HCT116 (cell line): ENCODE data around the gene EEF2KMT. TPM values are rescaled to one million over a fixed set of nuclear protein-coding genes. Genes with fewer than 3 reads are reported as not detected.

Experiments
- ATAC-seq: fragments of 200-7000 bp; cut with Tn5 transposase; 2 replicates; pipeline ENCODE4 v1.9.1; 2020; ENCODE audit warnings: mild to moderate bottlenecking, moderate library complexity
- BruUV-seq: library from RNA; stranded (reverse); fragments of 400-500 nt; replicated peaks from 2 replicates; lab custom pipeline; 2021; lab: Mats Ljungman, UMichigan
- CTCF ChIA-PET: fragments of 300-600 bp; sonication (Branson Sonifier 250); formaldehyde crosslinking; loops from one replicate; lab custom pipeline; 2021; ENCODE audit warnings: antibody characterized with exemption; lab: Charles Lee
- POLR2A ChIA-PET: fragments of 300-600, 350-600 bp; sonication (Branson Sonifier 250); formaldehyde crosslinking; loops from one replicate; lab custom pipeline; 2021; ENCODE audit warnings: antibody characterized with exemption; lab: Charles Lee
- RAD21 ChIA-PET, 2 experiments: fragments of 300-600 bp; sonication (Branson Sonifier 250); formaldehyde crosslinking; loops; one replicate each; lab custom pipeline; 2023; ENCODE audit warnings: low total read pairs in 2 of 2; ENCODE audit not compliant: uncharacterized antibody in 2 of 2, unreplicated experiment in 2 of 2, low non-redundant PET in 1 of 2; lab: Charles Lee
- DNase-seq: peaks from one replicate; pipeline ENCODE4 v3.0.0-alpha.2; 2010; ENCODE audit warnings: low read depth, low spot score
- H2AFZ ChIP-seq: fragments of 200-600 bp; shearing (Covaris generic), sonication (generic); 2 replicates; pipeline ENCODE4 v1.6.1; 2017; ENCODE audit warnings: low read depth, mixed run types, mixed read lengths, antibody characterized with exemption, low read length; ENCODE audit not compliant: poor library complexity, severe bottlenecking
- H3K27ac ChIP-seq: 2 replicates; pipeline ENCODE4 v1.5.1; 2012; ENCODE audit warnings: low read depth, low read length
- H3K27me3 ChIP-seq: fragments of 200-600 bp; sonication (generic); 2 replicates; pipeline ENCODE4 v1.6.1; 2016; ENCODE audit warnings: mixed run types, low read length, mixed read lengths; ENCODE audit not compliant: insufficient read depth
- H3K36me3 ChIP-seq, 2 experiments: fragments of 200-500 bp in 1 of 2; fragments of 200-600 bp in 1 of 2; sonication (Bioruptor generic) in 1 of 2; sonication (generic) in 1 of 2; 2 replicates each; pipeline versions ENCODE4 v1.5.1 to v1.6.1; 2014 to 2016; ENCODE audit warnings: low read length in 2 of 2, inconsistent platforms in 1 of 2, mixed read lengths in 1 of 2, mixed run types in 1 of 2; ENCODE audit not compliant: insufficient read depth in 2 of 2, control insufficient read depth in 1 of 2
- H3K4me1 ChIP-seq, 2 experiments: fragments of 200-600 bp in 1 of 2; sonication (generic) in 1 of 2; 2 replicates each; pipeline versions ENCODE4 v1.5.1 to v1.6.1; 2012 to 2017; ENCODE audit warnings: low read length in 2 of 2, inconsistent platforms in 1 of 2, mild to moderate bottlenecking in 1 of 2, mixed read lengths in 1 of 2, mixed run types in 1 of 2, moderate library complexity in 1 of 2; ENCODE audit not compliant: insufficient read depth in 2 of 2, control insufficient read depth in 1 of 2
- H3K4me2 ChIP-seq: fragments of 200-600 bp; sonication (generic); 2 replicates; pipeline ENCODE4 v1.6.1; 2017; ENCODE audit warnings: mixed run types, low read length, mixed read lengths
- H3K4me3 ChIP-seq, 2 experiments: fragments of 200-600 bp in 1 of 2; sonication (generic) in 1 of 2; replicated peaks in 1 of 2; 2 replicates each; pipeline ENCODE4 v1.5.1; 2011 to 2016; ENCODE audit warnings: low read length in 2 of 2, control low read depth in 1 of 2, low read depth in 1 of 2, mild to moderate bottlenecking in 1 of 2, mixed read lengths in 1 of 2, mixed run types in 1 of 2
- H3K79me2 ChIP-seq: fragments of 200-600 bp; sonication (generic); 2 replicates; pipeline ENCODE4 v1.6.1; 2017; ENCODE audit warnings: mild to moderate bottlenecking, mixed run types, low read length, moderate library complexity, mixed read lengths; ENCODE audit not compliant: insufficient read depth
- H3K9ac ChIP-seq: fragments of 200-600 bp; sonication (generic); 2 replicates; pipeline ENCODE4 v1.6.1; 2016; ENCODE audit warnings: low read length, mixed read lengths
- H3K9me2 ChIP-seq: fragments of 200-600 bp; sonication (generic), shearing (Covaris generic); 2 replicates; pipeline ENCODE4 v1.6.1; 2017; ENCODE audit warnings: mixed run types, mild to moderate bottlenecking, moderate library complexity; ENCODE audit not compliant: insufficient read depth
- H3K9me3 ChIP-seq, 2 experiments: fragments of 200-500 bp in 1 of 2; fragments of 200-600 bp in 1 of 2; sonication (Bioruptor generic) in 1 of 2; sonication (generic) in 1 of 2; 2 replicates each; pipeline ENCODE4 v1.6.1; 2014 to 2017; ENCODE audit warnings: low read length in 2 of 2, mixed read lengths in 2 of 2, inconsistent platforms in 1 of 2, low read depth in 1 of 2, mild to moderate bottlenecking in 1 of 2, mixed run types in 1 of 2, moderate library complexity in 1 of 2; ENCODE audit not compliant: control insufficient read depth in 1 of 2, insufficient read depth in 1 of 2
- H4K20me1 ChIP-seq: fragments of 200-600 bp; sonication (generic), shearing (Covaris generic); 2 replicates; pipeline ENCODE4 v1.6.1; 2017; ENCODE audit warnings: mixed run types, mild to moderate bottlenecking, moderate library complexity; ENCODE audit not compliant: insufficient read depth
- ATF3 ChIP-seq: IDR thresholded peaks from 2 replicates; pipeline ENCODE4 v1.6.1; 2012
- CBX3 ChIP-seq: IDR thresholded peaks from 2 replicates; pipeline ENCODE4 v1.6.1; 2012; ENCODE audit warnings: low read depth
- CEBPB ChIP-seq: IDR thresholded peaks from 2 replicates; pipeline ENCODE4 v1.6.1; 2012; ENCODE audit warnings: low read depth
- EGR1 ChIP-seq: IDR thresholded peaks from 2 replicates; pipeline ENCODE4 v1.6.1; 2012; ENCODE audit warnings: low read depth
- ELF1 ChIP-seq: IDR thresholded peaks from 2 replicates; pipeline ENCODE4 v1.6.1; 2012; ENCODE audit warnings: low read depth, borderline replicate concordance
- EZH2 ChIP-seq: fragments of 200-600 bp; sonication (generic); IDR thresholded peaks from 2 replicates; pipeline ENCODE4 v1.6.1; 2017; ENCODE audit warnings: antibody characterized with exemption, mixed run types
- FOSL1 ChIP-seq: IDR thresholded peaks from 2 replicates; pipeline ENCODE4 v1.6.1; 2012; ENCODE audit warnings: low read depth
- JUND ChIP-seq: IDR thresholded peaks from 2 replicates; pipeline ENCODE4 v1.6.1; 2012
- POLR2A ChIP-seq: IDR thresholded peaks from 2 replicates; pipeline ENCODE4 v1.7.0; 2011; ENCODE audit warnings: borderline replicate concordance; ENCODE audit not compliant: insufficient read depth, insufficient read length; ENCODE audit errors: extremely low read depth
- POLR2AphosphoS5 ChIP-seq: IDR thresholded peaks from 2 replicates; pipeline ENCODE4 v1.6.1; 2011; ENCODE audit warnings: mild to moderate bottlenecking, low read depth, low read length, moderate library complexity
- RAD21 ChIP-seq: IDR thresholded peaks from 2 replicates; pipeline ENCODE4 v1.6.1; 2012; ENCODE audit warnings: low read depth, mild to moderate bottlenecking
- SIN3A ChIP-seq: IDR thresholded peaks from 2 replicates; pipeline ENCODE4 v1.6.1; 2012; ENCODE audit warnings: low read depth
- SRF ChIP-seq: IDR thresholded peaks from 2 replicates; pipeline ENCODE4 v1.6.1; 2012; ENCODE audit warnings: low read depth
- TCF7L2 ChIP-seq: IDR thresholded peaks from 2 replicates; pipeline ENCODE4 v1.7.0; 2011; ENCODE audit warnings: borderline replicate concordance, inconsistent platforms; ENCODE audit not compliant: insufficient read depth, insufficient read length; ENCODE audit errors: extremely low read depth
- YY1 ChIP-seq: IDR thresholded peaks from 2 replicates; pipeline ENCODE4 v1.6.1; 2011; ENCODE audit warnings: low read length, low read depth, moderate library complexity, mild to moderate bottlenecking; ENCODE audit not compliant: insufficient replicate concordance; ENCODE audit errors: extremely low read depth
- ZFX ChIP-seq: fragments of 450-650 bp; IDR thresholded peaks from 2 replicates; pipeline ENCODE4 v1.6.1; 2017
- ZNF274 ChIP-seq: fragments of 200-500 bp; sonication (Bioruptor generic); IDR thresholded peaks from 2 replicates; pipeline ENCODE4 v1.6.1; 2014; ENCODE audit warnings: mild to moderate bottlenecking, low read depth, low read length, inconsistent platforms
- intact Hi-C: fragments of 100-400 bp; cut with micrococcal nuclease; formaldehyde crosslinking; loops from 2 replicates; pipeline ENCODE4 v1.10.0; 2022
- total RNA-seq: library from RNA; stranded (reverse); gene quantifications from one replicate; pipeline ENCODE4 v1.2.1, GENCODE V29; 2021; ENCODE audit not compliant: unreplicated experiment
- TF ChIP-seq, protein P1 (sequence below): IDR thresholded peaks from 2 replicates; pipeline ENCODE4 v1.6.1; 2012; ENCODE audit warnings: low read depth
- TF ChIP-seq, protein P2 (sequence below): IDR thresholded peaks from 2 replicates; pipeline ENCODE4 v1.6.1; 2012

Gene EEF2KMT
- total RNA-seq, 1 experiment from 2014 or later: 25.6 TPM

DNA sequence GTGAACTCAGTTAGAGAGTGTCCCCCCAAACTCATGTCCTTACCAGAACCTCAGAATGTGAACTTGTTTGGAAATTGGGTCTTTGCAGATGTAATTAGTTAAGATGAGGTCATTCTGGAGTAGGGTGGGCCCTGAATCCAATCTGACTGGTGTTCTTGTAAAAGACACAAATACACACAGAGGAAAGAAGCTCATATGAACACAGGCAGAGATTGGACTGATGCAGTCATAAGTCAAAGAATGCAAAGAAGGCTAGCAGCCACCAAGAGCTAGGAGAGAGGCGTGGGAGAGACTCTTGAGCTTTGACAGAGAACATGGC is 61.7 kb downstream of the EEF2KMT start:
- Histone ChIP-seq H3K9me2 (no peaks in the 10 kb centered on the region), H3K9ac (no peak overlapping the region), H3K4me1 (peaks cover 10 to 32% of the 10 kb centered on the region in 2 experiments; a peak in 3 of 4 replicates), H3K4me3 (no peak overlapping the region), H3K27ac (no peak overlapping the region), H3K79me2 (0 out of 2 replicates have a peak, but pooled peaks cover 6% of the 10 kb centered on the region), H3K9me3 (no peaks in the 10 kb centered on the region), H2AFZ (no peak overlapping the region), H3K36me3 (no peaks in the 10 kb centered on the region), H3K4me2 (no peak overlapping the region), H3K27me3 (no peaks in the 10 kb centered on the region), H4K20me1 (no peaks in the 10 kb centered on the region)
- RAD21 ChIA-PET: no interaction called here
- DNase-seq (no peak), ATAC-seq (no peak)
- CTCF ChIA-PET: no interaction called here
- POLR2A ChIA-PET: no interaction called here
- intact Hi-C loops: no loop called here
- no peak for TF ChIP-seq CBX3
- TF ChIP-seq ELF1: no peak
- TF ChIP-seq, protein P1, sequence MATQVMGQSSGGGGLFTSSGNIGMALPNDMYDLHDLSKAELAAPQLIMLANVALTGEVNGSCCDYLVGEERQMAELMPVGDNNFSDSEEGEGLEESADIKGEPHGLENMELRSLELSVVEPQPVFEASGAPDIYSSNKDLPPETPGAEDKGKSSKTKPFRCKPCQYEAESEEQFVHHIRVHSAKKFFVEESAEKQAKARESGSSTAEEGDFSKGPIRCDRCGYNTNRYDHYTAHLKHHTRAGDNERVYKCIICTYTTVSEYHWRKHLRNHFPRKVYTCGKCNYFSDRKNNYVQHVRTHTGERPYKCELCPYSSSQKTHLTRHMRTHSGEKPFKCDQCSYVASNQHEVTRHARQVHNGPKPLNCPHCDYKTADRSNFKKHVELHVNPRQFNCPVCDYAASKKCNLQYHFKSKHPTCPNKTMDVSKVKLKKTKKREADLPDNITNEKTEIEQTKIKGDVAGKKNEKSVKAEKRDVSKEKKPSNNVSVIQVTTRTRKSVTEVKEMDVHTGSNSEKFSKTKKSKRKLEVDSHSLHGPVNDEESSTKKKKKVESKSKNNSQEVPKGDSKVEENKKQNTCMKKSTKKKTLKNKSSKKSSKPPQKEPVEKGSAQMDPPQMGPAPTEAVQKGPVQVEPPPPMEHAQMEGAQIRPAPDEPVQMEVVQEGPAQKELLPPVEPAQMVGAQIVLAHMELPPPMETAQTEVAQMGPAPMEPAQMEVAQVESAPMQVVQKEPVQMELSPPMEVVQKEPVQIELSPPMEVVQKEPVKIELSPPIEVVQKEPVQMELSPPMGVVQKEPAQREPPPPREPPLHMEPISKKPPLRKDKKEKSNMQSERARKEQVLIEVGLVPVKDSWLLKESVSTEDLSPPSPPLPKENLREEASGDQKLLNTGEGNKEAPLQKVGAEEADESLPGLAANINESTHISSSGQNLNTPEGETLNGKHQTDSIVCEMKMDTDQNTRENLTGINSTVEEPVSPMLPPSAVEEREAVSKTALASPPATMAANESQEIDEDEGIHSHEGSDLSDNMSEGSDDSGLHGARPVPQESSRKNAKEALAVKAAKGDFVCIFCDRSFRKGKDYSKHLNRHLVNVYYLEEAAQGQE: no peak
- no peak for TF ChIP-seq JUND
- TF ChIP-seq RAD21: no peak
- TF ChIP-seq EZH2: no peak
- no peak for TF ChIP-seq ZNF274
- TF ChIP-seq EGR1: no peak
- no peak for TF ChIP-seq TCF7L2
- no peak for TF ChIP-seq ZFX
- no peak for TF ChIP-seq SRF
- TF ChIP-seq YY1: no peak
- TF ChIP-seq, protein P2, sequence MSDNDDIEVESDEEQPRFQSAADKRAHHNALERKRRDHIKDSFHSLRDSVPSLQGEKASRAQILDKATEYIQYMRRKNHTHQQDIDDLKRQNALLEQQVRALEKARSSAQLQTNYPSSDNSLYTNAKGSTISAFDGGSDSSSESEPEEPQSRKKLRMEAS: no peak
- no peak for TF ChIP-seq ATF3
- no peak for TF ChIP-seq SIN3A
- no peak for TF ChIP-seq POLR2AphosphoS5
- no peak for TF ChIP-seq CEBPB
- TF ChIP-seq FOSL1: no peak
- TF ChIP-seq POLR2A: no peak
- BruUV-seq: no TSS peak

Other genes with a start within 250 kb of the EEF2KMT start
- gene PPL, start 160.6 kb downstream of the EEF2KMT start, total RNA-seq: 56.4 TPM
- 0.27 TPM for gene SEC14L5, start 139.5 kb downstream of the EEF2KMT start, total RNA-seq
- gene NAGPA, start 63.9 kb downstream of the EEF2KMT start, total RNA-seq: 17.5 TPM
- 0.49 TPM for gene C16orf89, start 31.8 kb downstream of the EEF2KMT start, total RNA-seq
- 27.1 TPM for gene ALG1, start 26.0 kb downstream of the EEF2KMT start, total RNA-seq